ENCODE data around the gene SP3.

- no peak for TF ChIP-seq CTCF (IDR thresholded peaks at IDR 0.05)
- no peak for TF ChIP-seq POLR2A (IDR thresholded peaks at IDR 0.05)
Measured at GRCh38 chr2:173969886-173970285, 4.7 kb upstream of the SP3 start.
